ENCODE measurements around the gene ZC3H11A. TPM values are rescaled to one million over a fixed set of nuclear protein-coding genes. Genes with fewer than 3 reads are reported as not detected.

ZC3H11A gene
- total RNA-seq, 1 experiment from 2014 or later = 82.6 TPM

DNA sequence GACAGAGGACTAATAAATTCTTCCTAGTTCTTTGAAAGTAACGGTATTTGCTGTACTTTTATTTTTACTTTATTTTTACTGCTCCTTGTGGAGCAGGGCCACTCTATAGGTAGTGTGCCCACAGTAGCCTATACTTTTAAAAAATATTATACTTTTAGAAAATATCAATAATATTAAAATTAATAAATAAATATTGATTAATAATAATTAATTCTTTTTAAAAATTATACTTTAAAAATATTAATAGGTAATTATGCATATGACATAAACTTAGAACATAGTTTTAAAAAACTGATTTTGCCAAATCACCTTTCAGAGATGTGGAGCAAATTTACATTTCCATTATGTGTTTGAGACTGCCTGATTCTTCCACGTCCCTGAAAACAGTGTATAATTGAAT, 30.8 kb downstream of the ZC3H11A start:
- DNase-seq (ENCODE audit: low read depth, low spot score) = no peak
- peaks cover 52 to 57% of the 10 kb centered on the region in 2 experiments for H3K36me3 ChIP-seq (ENCODE audit: control insufficient read depth in 1 of 2, insufficient read depth in 2 of 2, low read length in 2 of 2)

More for the DNA sequence above, 30.8 kb downstream of the ZC3H11A start:
- ChIA-PET POLR2A (no interaction called here), CTCF (no interaction called here), RAD21 (ENCODE audit: low non-redundant PET in 1 of 2, low total read pairs in 2 of 2, uncharacterized antibody in 2 of 2, unreplicated experiment in 2 of 2) (no interaction called here)
- TF ChIP-seq SP1 (IDR thresholded peaks at IDR 0.05; ENCODE audit: low read depth) (no peak), ZNF274 (IDR thresholded peaks at IDR 0.05; ENCODE audit: low read depth, low read length) (no peak), RAD21 (IDR thresholded peaks at IDR 0.05; ENCODE audit: low read depth) (no peak), CEBPB (IDR thresholded peaks at IDR 0.05; ENCODE audit: low read depth) (no peak), SIN3A (IDR thresholded peaks at IDR 0.05; ENCODE audit: low read depth) (no peak), EZH2 (IDR thresholded peaks at IDR 0.05) (no peak), POLR2AphosphoS5 (IDR thresholded peaks at IDR 0.05; ENCODE audit: low read depth, low read length) (no peak), TCF7L2 (IDR thresholded peaks at IDR 0.05; ENCODE audit: borderline replicate concordance, extremely low read depth, insufficient read depth, insufficient read length) (no peak), ZFX (IDR thresholded peaks at IDR 0.05) (no peak), ATF3 (IDR thresholded peaks at IDR 0.05) (no peak), CBX3 (IDR thresholded peaks at IDR 0.05; ENCODE audit: low read depth) (no peak), EGR1 (IDR thresholded peaks at IDR 0.05; ENCODE audit: low read depth) (no peak), EZH2phosphoT487 (IDR thresholded peaks at IDR 0.05; ENCODE audit: borderline replicate concordance) (no peak), ZBTB33 (IDR thresholded peaks at IDR 0.05; ENCODE audit: extremely low read depth, insufficient replicate concordance, low read length) (no peak), FOSL1 (IDR thresholded peaks at IDR 0.05; ENCODE audit: low read depth) (no peak), REST (IDR thresholded peaks at IDR 0.05; ENCODE audit: low read depth) (no peak)
- TF ChIP-seq, protein P1, sequence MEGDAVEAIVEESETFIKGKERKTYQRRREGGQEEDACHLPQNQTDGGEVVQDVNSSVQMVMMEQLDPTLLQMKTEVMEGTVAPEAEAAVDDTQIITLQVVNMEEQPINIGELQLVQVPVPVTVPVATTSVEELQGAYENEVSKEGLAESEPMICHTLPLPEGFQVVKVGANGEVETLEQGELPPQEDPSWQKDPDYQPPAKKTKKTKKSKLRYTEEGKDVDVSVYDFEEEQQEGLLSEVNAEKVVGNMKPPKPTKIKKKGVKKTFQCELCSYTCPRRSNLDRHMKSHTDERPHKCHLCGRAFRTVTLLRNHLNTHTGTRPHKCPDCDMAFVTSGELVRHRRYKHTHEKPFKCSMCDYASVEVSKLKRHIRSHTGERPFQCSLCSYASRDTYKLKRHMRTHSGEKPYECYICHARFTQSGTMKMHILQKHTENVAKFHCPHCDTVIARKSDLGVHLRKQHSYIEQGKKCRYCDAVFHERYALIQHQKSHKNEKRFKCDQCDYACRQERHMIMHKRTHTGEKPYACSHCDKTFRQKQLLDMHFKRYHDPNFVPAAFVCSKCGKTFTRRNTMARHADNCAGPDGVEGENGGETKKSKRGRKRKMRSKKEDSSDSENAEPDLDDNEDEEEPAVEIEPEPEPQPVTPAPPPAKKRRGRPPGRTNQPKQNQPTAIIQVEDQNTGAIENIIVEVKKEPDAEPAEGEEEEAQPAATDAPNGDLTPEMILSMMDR (IDR thresholded peaks at IDR 0.05 in 2 of 3, conservative IDR thresholded peaks at IDR 0.05 in 1 of 3; ENCODE audit: borderline replicate concordance in 1 of 3, insufficient read depth in 1 of 3, low read depth in 2 of 3, low read length in 2 of 3) = no peak
- Histone ChIP-seq H3K27me3 (ENCODE audit: insufficient read depth, low read length) (no peaks in the 10 kb centered on the region), H3K4me2 (ENCODE audit: low read length) (no peak overlapping the region), H3K9ac (ENCODE audit: low read length) (no peak overlapping the region), H3K4me3 (replicated peaks in 1 of 2; ENCODE audit: low read depth in 1 of 2, low read length in 2 of 2) (no peak overlapping the region), H2AFZ (ENCODE audit: low read depth, low read length, poor library complexity, severe bottlenecking) (no peak overlapping the region), H3K9me3 (ENCODE audit: control insufficient read depth in 1 of 2, insufficient read depth in 1 of 2, low read depth in 1 of 2, low read length in 2 of 2) (no peaks in the 10 kb centered on the region), H3K79me2 (ENCODE audit: insufficient read depth, low read length) (peaks cover 61% of the 10 kb centered on the region), H3K27ac (ENCODE audit: low read depth, low read length) (no peak overlapping the region), H4K20me1 (ENCODE audit: insufficient read depth) (peaks cover 8% of the 10 kb centered on the region; the same call in 1 of the 2 replicates), H3K9me2 (ENCODE audit: insufficient read depth) (no peaks in the 10 kb centered on the region), H3K4me1 (ENCODE audit: control insufficient read depth in 1 of 2, insufficient read depth in 2 of 2, low read length in 2 of 2) (no peaks in the 10 kb centered on the region)
- no peak for ATAC-seq
- no TSS peak for BruUV-seq (replicated peaks)
- intact Hi-C loops (cut with micrococcal nuclease) = no loop called here
